Trophoblast cell (in vitro differentiated cells and primary cell): ENCODE results near the gene GEMIN5.

Source experiments
- DNase-seq, 2 donors: peaks; one replicate each; pipeline ENCODE4 v3.0.0-alpha.2; 2016
- H2AFZ ChIP-seq: 2 replicates; pipeline ENCODE4 v1.6.1; 2013; ENCODE audit warnings: low read length, moderate library complexity, mild to moderate bottlenecking; ENCODE audit not compliant: insufficient read depth, poor library complexity
- H2AK5ac ChIP-seq: 2 replicates; pipeline ENCODE4 v1.6.1; 2013; ENCODE audit warnings: mild to moderate bottlenecking, low read length
- H2BK120ac ChIP-seq: 2 replicates; pipeline ENCODE4 v1.6.1; 2013; ENCODE audit warnings: low read length, mild to moderate bottlenecking, moderate library complexity; ENCODE audit not compliant: insufficient read depth, poor library complexity
- H2BK12ac ChIP-seq: 2 replicates; pipeline ENCODE4 v1.6.1; 2013; ENCODE audit warnings: mild to moderate bottlenecking, low read length, moderate library complexity
- H2BK5ac ChIP-seq: 2 replicates; pipeline ENCODE4 v1.6.1; 2013; ENCODE audit warnings: low read length, low read depth, moderate library complexity, mild to moderate bottlenecking; ENCODE audit not compliant: poor library complexity
- H3K14ac ChIP-seq: 2 replicates; pipeline ENCODE4 v1.6.1; 2013; ENCODE audit warnings: mild to moderate bottlenecking, low read length
- H3K18ac ChIP-seq: 2 replicates; pipeline ENCODE4 v1.6.1; 2013; ENCODE audit warnings: mild to moderate bottlenecking, low read length
- H3K23ac ChIP-seq: 2 replicates; pipeline ENCODE4 v1.6.1; 2013; ENCODE audit warnings: low read length
- H3K27ac ChIP-seq: 2 replicates; pipeline ENCODE4 v1.5.1; 2013; ENCODE audit warnings: low read depth, mild to moderate bottlenecking, inconsistent platforms, low read length, moderate library complexity
- H3K27me3 ChIP-seq: 2 replicates; pipeline ENCODE4 v1.6.1; 2013; ENCODE audit warnings: inconsistent platforms, mild to moderate bottlenecking, low read length, moderate library complexity; ENCODE audit not compliant: insufficient read depth
- H3K36me3 ChIP-seq, 2 experiments: 1 replicate in 1 of 2; 2 replicates in 1 of 2; pipeline ENCODE4 v1.6.1; 2013; ENCODE audit warnings: low read length in 2 of 2, mild to moderate bottlenecking in 2 of 2, moderate library complexity in 1 of 2; ENCODE audit not compliant: insufficient read depth in 2 of 2, control insufficient read depth in 1 of 2
- H3K4ac ChIP-seq: 2 replicates; pipeline ENCODE4 v1.6.1; 2013; ENCODE audit warnings: low read depth, mild to moderate bottlenecking, low read length, moderate library complexity
- H3K4me1 ChIP-seq, 2 experiments: 1 replicate in 1 of 2; 2 replicates in 1 of 2; pipeline ENCODE4 v1.6.1; 2013; ENCODE audit warnings: low read length in 2 of 2, mild to moderate bottlenecking in 2 of 2, moderate library complexity in 1 of 2; ENCODE audit not compliant: insufficient read depth in 2 of 2, control insufficient read depth in 1 of 2
- H3K4me2 ChIP-seq: 2 replicates; pipeline ENCODE4 v1.6.1; 2013; ENCODE audit warnings: inconsistent platforms, mild to moderate bottlenecking, low read length, moderate library complexity
- H3K4me3 ChIP-seq: 2 replicates; pipeline ENCODE4 v1.5.1; 2013; ENCODE audit warnings: mild to moderate bottlenecking, low read depth, low read length, inconsistent platforms
- H3K79me1 ChIP-seq: one replicate; pipeline ENCODE4 v1.6.1; 2013; ENCODE audit warnings: low read length
- H3K79me2 ChIP-seq: 2 replicates; pipeline ENCODE4 v1.6.1; 2013; ENCODE audit warnings: low read length, mild to moderate bottlenecking; ENCODE audit not compliant: control insufficient read depth, insufficient read depth, poor library complexity
- H3K9ac ChIP-seq: 2 replicates; pipeline ENCODE4 v1.6.1; 2013; ENCODE audit warnings: mild to moderate bottlenecking, low read length
- H3K9me3 ChIP-seq: 2 replicates; pipeline ENCODE4 v1.6.1; 2013; ENCODE audit warnings: low read depth, mild to moderate bottlenecking, control low read depth, inconsistent platforms, low read length; ENCODE audit not compliant: insufficient read depth
- H4K12ac ChIP-seq: 2 replicates; pipeline ENCODE4 v1.6.1; 2013; ENCODE audit warnings: low read depth, mild to moderate bottlenecking, low read length, moderate library complexity
- H4K8ac ChIP-seq: 2 replicates; pipeline ENCODE4 v1.6.1; 2013; ENCODE audit warnings: low read depth, mild to moderate bottlenecking, low read length, moderate library complexity
- H4K91ac ChIP-seq: one replicate; pipeline ENCODE4 v1.6.1; 2013; ENCODE audit warnings: low read depth, mild to moderate bottlenecking, low read length, moderate library complexity
- WGBS: extraction: QIAGEN DNeasy Blood & Tissue Kit; methylation state at CpG from one replicate; pipeline ENCODE4 v1.1.7; 2013; ENCODE audit warnings: missing lambda C conversion rate; ENCODE audit not compliant: insufficient read length, insufficient coverage; ENCODE audit errors: extremely low coverage; 5-methylcytosine and 5-hydroxymethylcytosine counted together

GEMIN5 gene

DNA sequence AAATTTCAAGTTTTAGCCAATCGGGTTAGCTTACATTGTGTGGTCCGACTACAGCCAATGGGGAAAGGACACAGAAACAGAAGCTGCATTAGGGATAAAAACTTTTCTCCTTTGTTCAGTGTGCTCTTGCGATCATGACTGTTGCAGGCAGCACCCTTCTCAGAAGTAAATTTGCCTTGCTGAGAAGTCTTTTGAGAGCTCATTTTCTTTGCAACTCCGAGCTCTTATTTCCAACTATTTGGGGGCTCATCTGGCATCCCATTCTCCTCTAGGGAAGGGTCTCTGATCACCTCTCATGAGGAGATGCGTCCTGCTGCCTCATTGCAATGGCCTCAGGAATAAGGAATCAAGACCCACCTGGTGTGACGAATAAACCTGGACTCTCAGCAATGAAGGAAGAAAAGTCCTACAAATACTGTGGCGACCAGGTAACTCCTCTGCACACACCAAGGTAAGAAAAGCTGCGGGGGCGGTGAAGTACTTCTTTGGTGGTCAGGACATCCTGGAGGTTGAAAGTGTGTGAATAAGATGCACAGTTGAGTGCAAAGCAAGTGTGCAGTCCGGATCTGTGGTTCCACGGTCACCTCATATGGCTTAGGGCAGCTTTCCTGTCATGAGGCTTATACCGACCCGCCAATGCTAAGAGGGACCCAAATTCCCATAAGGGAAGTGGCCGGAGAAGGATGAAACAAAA lies 59.2 kb downstream of the GEMIN5 start:
- H3K79me1 ChIP-seq = no peaks in the 10 kb centered on the region
- no peak overlapping the region for H4K91ac ChIP-seq
- no peak overlapping the region for H3K23ac ChIP-seq
- no peak overlapping the region for H2BK12ac ChIP-seq
- no peak overlapping the region for H2AK5ac ChIP-seq
- no peak overlapping the region for H3K18ac ChIP-seq
- no peak overlapping the region for H3K27ac ChIP-seq
- H4K8ac ChIP-seq = no peak overlapping the region
- no peaks in the 10 kb centered on the region for H3K27me3 ChIP-seq
- DNase-seq = no peak
- no peaks in the 10 kb centered on the region for H3K79me2 ChIP-seq
- no peak overlapping the region for H2AFZ ChIP-seq
- H3K36me3 ChIP-seq = peaks cover 22 to 24% of the 10 kb centered on the region in 2 experiments
- peaks cover 8% of the 10 kb centered on the region for H3K9me3 ChIP-seq
- H2BK120ac ChIP-seq = no peak overlapping the region
- H3K14ac ChIP-seq = no peak overlapping the region
- H3K9ac ChIP-seq = no peak overlapping the region
- no peak overlapping the region for H3K4ac ChIP-seq
- no peak overlapping the region for H3K4me3 ChIP-seq
- no peaks in the 10 kb centered on the region for H3K4me1 ChIP-seq
- H3K4me2 ChIP-seq = no peak overlapping the region
- H4K12ac ChIP-seq = no peak overlapping the region
- no CpG with 5 or more reads among the region's 14 CpGs for WGBS
- H2BK5ac ChIP-seq = no peak overlapping the region

DNA sequence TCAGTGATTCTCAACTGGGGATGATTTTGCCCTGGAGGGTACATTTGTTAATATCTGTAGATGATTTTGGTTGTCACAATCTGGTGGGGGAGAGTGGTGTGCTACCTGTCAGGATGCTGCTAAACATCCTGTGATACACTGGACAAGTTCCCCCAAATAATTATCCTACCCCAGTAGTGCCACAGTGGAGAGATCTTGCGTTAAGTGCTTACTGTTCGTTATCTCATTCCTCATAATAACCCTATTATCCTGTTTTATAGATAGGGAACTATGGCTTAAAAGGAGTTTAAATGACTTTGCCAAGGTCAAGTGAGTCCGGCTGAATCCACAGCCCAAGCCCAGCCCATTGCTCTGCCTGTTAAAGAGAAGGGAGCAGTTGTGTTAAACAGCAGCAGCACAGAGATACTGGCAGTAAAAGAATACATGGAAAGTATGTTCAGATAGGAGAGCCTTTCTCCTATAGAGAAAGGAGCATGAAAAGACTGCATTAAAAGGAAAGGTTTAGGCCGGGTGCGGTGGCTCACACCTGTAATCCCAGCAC lies 64.2 kb downstream of the GEMIN5 start:
- no peak overlapping the region for H3K4me2 ChIP-seq
- H2AFZ ChIP-seq = no peak overlapping the region
- no peak overlapping the region for H3K4ac ChIP-seq
- no peaks in the 10 kb centered on the region for H3K79me2 ChIP-seq
- no peaks in the 10 kb centered on the region for H3K79me1 ChIP-seq
- no peak overlapping the region for H2AK5ac ChIP-seq
- H3K14ac ChIP-seq = no peak overlapping the region
- peaks cover 31 to 40% of the 10 kb centered on the region in 2 experiments for H3K36me3 ChIP-seq
- H2BK120ac ChIP-seq = no peak overlapping the region
- H3K4me1 ChIP-seq = no peaks in the 10 kb centered on the region
- no peak overlapping the region for H2BK5ac ChIP-seq
- no peak overlapping the region for H3K18ac ChIP-seq
- H3K4me3 ChIP-seq = no peak overlapping the region
- no CpG with 5 or more reads among the region's 5 CpGs for WGBS
- H3K27ac ChIP-seq = no peak overlapping the region
- H3K9me3 ChIP-seq = peaks cover 3% of the 10 kb centered on the region
- H4K8ac ChIP-seq = no peak overlapping the region
- H3K9ac ChIP-seq = no peak overlapping the region
- DNase-seq = no peak
- H3K27me3 ChIP-seq = no peaks in the 10 kb centered on the region
- no peak overlapping the region for H2BK12ac ChIP-seq
- H4K91ac ChIP-seq = no peak overlapping the region
- no peak overlapping the region for H4K12ac ChIP-seq
- no peak overlapping the region for H3K23ac ChIP-seq

GRCh38 chr5:154871734-154872133 lies 66.3 kb downstream of the GEMIN5 start:
- no peak overlapping the region for H2BK5ac ChIP-seq
- no peak overlapping the region for H3K27ac ChIP-seq
- no peaks in the 10 kb centered on the region for H3K9me3 ChIP-seq
- no peak overlapping the region for H3K4ac ChIP-seq
- H3K79me1 ChIP-seq = no peaks in the 10 kb centered on the region
- no peak overlapping the region for H2AK5ac ChIP-seq
- WGBS = no CpG with 5 or more reads among the region's 4 CpGs
- no peak overlapping the region for H3K4me2 ChIP-seq
- H3K27me3 ChIP-seq = no peaks in the 10 kb centered on the region
- H3K14ac ChIP-seq = no peak overlapping the region
- no peaks in the 10 kb centered on the region for H3K79me2 ChIP-seq
- H2BK120ac ChIP-seq = no peak overlapping the region
- H4K91ac ChIP-seq = no peak overlapping the region
- H3K23ac ChIP-seq = no peak overlapping the region
- no peak overlapping the region for H2BK12ac ChIP-seq
- no peak overlapping the region for H3K9ac ChIP-seq
- H3K18ac ChIP-seq = no peak overlapping the region
- no peak overlapping the region for H4K8ac ChIP-seq
- H3K4me3 ChIP-seq = no peak overlapping the region
- H3K4me1 ChIP-seq = no peaks in the 10 kb centered on the region
- H4K12ac ChIP-seq = no peak overlapping the region
- peaks cover 30 to 42% of the 10 kb centered on the region in 2 experiments for H3K36me3 ChIP-seq
- H2AFZ ChIP-seq = no peak overlapping the region
- no peak for DNase-seq

- no peak overlapping the region for H2AK5ac ChIP-seq
- no peaks in the 10 kb centered on the region for H3K4me1 ChIP-seq
- no CpG with 5 or more reads among the region's 5 CpGs for WGBS
- no peak overlapping the region for H3K18ac ChIP-seq
- no peak overlapping the region for H4K12ac ChIP-seq
- no peak overlapping the region for H3K27ac ChIP-seq
- no peak overlapping the region for H4K8ac ChIP-seq
- peaks cover 29 to 36% of the 10 kb centered on the region in 2 experiments for H3K36me3 ChIP-seq
- H3K4me3 ChIP-seq = no peak overlapping the region
- H3K4ac ChIP-seq = no peak overlapping the region
- H2AFZ ChIP-seq = peak overlapping the region; percentile 9
- H3K23ac ChIP-seq = no peak overlapping the region
- no peak overlapping the region for H3K4me2 ChIP-seq
- no peaks in the 10 kb centered on the region for H3K79me2 ChIP-seq
- no peak overlapping the region for H4K91ac ChIP-seq
- no peak for DNase-seq
- no peak overlapping the region for H3K14ac ChIP-seq
- H3K27me3 ChIP-seq = no peaks in the 10 kb centered on the region
- no peaks in the 10 kb centered on the region for H3K79me1 ChIP-seq
- H2BK5ac ChIP-seq = no peak overlapping the region
- no peaks in the 10 kb centered on the region for H3K9me3 ChIP-seq
- no peak overlapping the region for H2BK120ac ChIP-seq
- H3K9ac ChIP-seq = no peak overlapping the region
- no peak overlapping the region for H2BK12ac ChIP-seq
Measured at GRCh38 chr5:154868702-154869101, 69.3 kb downstream of the GEMIN5 start.
